Activated CD4-positive, alpha-beta T cell treated with anti-CD3 and anti-CD28 coated beads, Interleukin-2, amount 50 U/mL, for 4 hours (primary cell): ENCODE measurements around the gene SNTG2.
"Not testable (repeated sequence)": the region's sequence is repeated elsewhere in the genome, so short reads cannot be mapped to it uniquely, and the experiment has no call there.

ENCODE experiments used
- DNase-seq, 2 experiments: peaks; one replicate each; pipeline ENCODE4 v3.0.0-alpha.2; 2020

The SNTG2 gene

GRCh38 chr2:1060372-1060771, 109.7 kb downstream of the SNTG2 start:
- no peak for DNase-seq

- no peak for DNase-seq
Observed at GRCh38 chr2:1060987-1061386, 110.3 kb downstream of the SNTG2 start.

- no peak for DNase-seq
Observed at GRCh38 chr2:1068241-1068640, 117.6 kb downstream of the SNTG2 start.

- DNase-seq, result no peak
Observed at GRCh38 chr2:1068822-1069221, 118.2 kb downstream of the SNTG2 start.

- no peak for DNase-seq
Observed at GRCh38 chr2:1069847-1070246, 119.2 kb downstream of the SNTG2 start.

- DNase-seq, result no peak
Observed at GRCh38 chr2:1070601-1071000, 120.0 kb downstream of the SNTG2 start.

GRCh38 chr2:1071650-1072049, 121.0 kb downstream of the SNTG2 start:
- no peak for DNase-seq

- DNase-seq, result no peak
Observed at GRCh38 chr2:1072250-1072649, 121.6 kb downstream of the SNTG2 start.

GRCh38 chr2:1077911-1078310, 127.3 kb downstream of the SNTG2 start:
- DNase-seq, result no peak

GRCh38 chr2:1078326-1078725, 127.7 kb downstream of the SNTG2 start:
- DNase-seq, result no peak

GRCh38 chr2:1079873-1080799, 129.5 kb downstream of the SNTG2 start:
- no peak for DNase-seq

GRCh38 chr2:1081451-1082225, 131.0 kb downstream of the SNTG2 start:
- DNase-seq, result no peak

GRCh38 chr2:1082456-1083205, 132.0 kb downstream of the SNTG2 start:
- no peak for DNase-seq

- DNase-seq, result no peak
Observed at GRCh38 chr2:1088192-1088860, 137.7 kb downstream of the SNTG2 start.

- no peak for DNase-seq
Observed at GRCh38 chr2:1088940-1089339, 138.3 kb downstream of the SNTG2 start.

GRCh38 chr2:1091895-1092585, 141.4 kb downstream of the SNTG2 start:
- DNase-seq, result no peak

- not testable (repeated sequence) for DNase-seq
Observed at GRCh38 chr2:1093668-1094067, 143.0 kb downstream of the SNTG2 start.

GRCh38 chr2:1097101-1097500, 146.5 kb downstream of the SNTG2 start:
- DNase-seq, result no peak

GRCh38 chr2:1099418-1099817, 148.8 kb downstream of the SNTG2 start:
- no peak for DNase-seq

- no peak for DNase-seq
Observed at GRCh38 chr2:1101011-1101782, 150.5 kb downstream of the SNTG2 start.

GRCh38 chr2:1101982-1102590, 151.4 kb downstream of the SNTG2 start:
- no peak for DNase-seq
